ENCODE measurements around the gene TTLL10. TPM values are rescaled to one million over a fixed set of nuclear protein-coding genes. Genes with fewer than 3 reads are reported as not detected.

The TTLL10 gene
- total RNA-seq, 1 donor from 2014 or later = 0.89 TPM

GRCh38 chr1:1232208-1232795, 58.6 kb downstream of the TTLL10 start, which contains the start of gene B3GALT6:
Gene B3GALT6 (plus strand): TSS chr1:1232237. CDS start chr1:1232279, 42 bp downstream.
- intact Hi-C loops (cut with micrococcal nuclease) = loop anchor here (1.0 to 2.0 kb wide), 3 partner anchors 18 to 116 kb away; partner anchors contain the start of genes C1orf159 and UBE2J2

GRCh38 chr1:1232796-1233566, 59.3 kb downstream of the TTLL10 start:
- intact Hi-C loops (cut with micrococcal nuclease) = loop anchor here (1.0 to 2.0 kb wide), 3 partner anchors 18 to 117 kb away; partner anchors contain the start of genes C1orf159 and UBE2J2

DNA sequence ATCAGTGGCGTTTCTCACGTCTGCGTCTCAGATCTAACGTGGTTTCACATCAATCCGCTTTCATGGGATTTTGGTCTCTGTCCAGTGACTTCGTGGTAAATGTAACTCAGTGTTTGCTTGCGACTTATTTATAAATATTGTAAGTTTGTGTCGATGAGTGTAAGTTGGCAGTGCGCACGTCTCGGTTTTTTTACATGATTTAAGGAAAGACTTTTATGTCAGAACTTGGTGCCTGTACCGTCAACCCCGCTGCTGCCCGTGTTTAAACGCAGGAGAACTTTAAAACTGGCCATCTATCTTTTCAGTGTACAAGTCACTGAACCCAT, 59.9 kb downstream of the TTLL10 start:
- intact Hi-C loops (cut with micrococcal nuclease) = loop anchor here (2.0 kb wide), 1 partner anchor 17 kb away; no protein-coding TSS in a partner anchor

DNA sequence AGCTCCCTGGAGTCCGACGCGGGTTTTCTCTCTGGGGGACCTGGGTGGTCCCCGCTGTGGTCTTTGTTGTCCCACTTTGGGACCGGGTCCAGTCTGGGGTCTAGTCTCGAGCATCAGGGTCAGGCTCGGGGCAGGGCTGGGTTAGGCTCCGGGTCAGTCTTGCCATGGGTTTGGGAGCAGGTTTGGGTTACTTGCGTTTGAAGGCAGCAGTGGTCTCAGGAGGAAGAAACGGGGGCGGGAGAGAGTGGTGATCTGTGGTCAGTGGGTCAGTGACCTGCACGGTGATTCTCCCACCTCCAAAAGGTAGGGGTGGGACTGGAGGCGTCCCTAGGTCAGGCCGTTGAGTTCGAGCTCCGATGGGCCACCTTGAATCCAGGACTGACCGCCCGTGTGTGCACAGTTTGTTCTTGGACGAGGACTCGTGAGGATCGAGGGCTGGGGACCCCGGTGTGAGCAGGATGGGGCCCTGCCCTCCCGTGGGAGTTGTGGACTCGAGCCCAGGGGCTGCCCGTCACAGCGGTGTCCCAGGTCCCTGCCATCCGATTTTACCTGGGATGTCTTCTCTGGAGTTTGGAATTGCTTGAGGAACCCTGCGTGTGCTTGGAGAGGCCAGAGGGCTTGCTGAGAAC, 60.6 kb downstream of the TTLL10 start:
- intact Hi-C loops (cut with micrococcal nuclease) = no loop called here

DNA sequence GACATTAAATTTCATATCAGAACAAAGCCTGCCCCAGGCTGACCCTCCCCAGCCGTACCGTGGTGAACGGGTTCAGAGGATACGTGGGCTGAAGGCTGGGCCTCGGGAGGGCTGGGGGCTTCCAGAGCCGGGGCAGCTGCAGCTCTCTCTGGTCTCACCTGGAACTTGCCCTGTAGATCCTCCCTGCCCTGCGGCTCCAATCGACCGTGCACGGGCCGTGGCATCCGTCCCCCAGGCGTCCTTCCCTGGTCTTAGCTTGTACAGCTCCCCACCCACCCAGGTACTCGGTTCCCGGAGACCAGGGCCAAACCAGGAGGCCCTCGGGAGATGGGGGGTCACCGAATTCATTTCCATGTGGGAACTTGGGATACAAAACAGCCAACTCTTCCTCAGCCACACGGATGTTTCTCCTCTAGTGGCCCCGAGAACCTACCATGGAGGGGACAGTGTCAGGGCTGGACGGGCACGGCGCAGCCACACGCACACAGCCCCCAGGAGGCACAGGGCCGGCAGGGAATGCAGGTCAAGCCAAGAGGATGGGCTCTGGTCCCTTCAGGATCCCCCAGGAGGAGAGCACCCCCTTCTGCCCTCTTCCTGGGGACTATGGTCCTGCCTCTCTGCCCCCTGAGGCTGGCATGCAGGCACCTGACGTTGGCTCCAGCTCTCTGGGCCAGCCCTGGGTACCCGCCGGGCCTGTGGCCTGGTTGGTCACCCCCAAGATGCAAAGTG, 61.5 kb downstream of the TTLL10 start:
- intact Hi-C loops (cut with micrococcal nuclease) = no loop called here

DNA sequence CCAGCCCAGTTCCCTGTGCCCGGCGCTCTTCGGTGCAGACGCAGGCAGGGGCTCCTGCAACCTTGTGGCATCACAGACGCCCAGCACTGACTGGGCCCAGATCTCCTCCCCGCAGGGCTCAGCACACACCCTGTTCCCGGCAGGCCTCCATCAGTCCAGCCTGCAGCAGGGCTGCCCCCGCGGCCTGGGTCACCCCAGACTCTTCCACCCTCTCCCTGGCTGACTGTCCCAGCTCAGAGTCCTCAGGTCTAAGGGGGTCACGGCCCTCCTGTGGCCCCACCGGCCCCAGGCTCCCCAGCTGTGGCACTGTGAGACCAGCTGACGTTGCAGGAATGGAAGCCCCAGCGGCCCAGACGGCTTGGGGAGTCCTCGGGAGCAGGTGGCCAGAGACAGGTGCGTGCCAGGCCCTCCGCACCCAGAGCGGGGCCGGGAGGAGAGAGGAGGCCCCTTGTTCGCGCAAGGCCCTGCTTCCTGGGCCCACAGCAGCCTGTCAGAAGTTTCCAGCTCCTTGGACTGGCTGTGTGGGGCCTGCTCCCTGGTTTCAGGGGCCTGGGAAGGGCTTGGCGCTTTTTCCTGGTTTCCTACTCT, 62.6 kb downstream of the TTLL10 start:
- intact Hi-C loops (cut with micrococcal nuclease) = no loop called here

DNA sequence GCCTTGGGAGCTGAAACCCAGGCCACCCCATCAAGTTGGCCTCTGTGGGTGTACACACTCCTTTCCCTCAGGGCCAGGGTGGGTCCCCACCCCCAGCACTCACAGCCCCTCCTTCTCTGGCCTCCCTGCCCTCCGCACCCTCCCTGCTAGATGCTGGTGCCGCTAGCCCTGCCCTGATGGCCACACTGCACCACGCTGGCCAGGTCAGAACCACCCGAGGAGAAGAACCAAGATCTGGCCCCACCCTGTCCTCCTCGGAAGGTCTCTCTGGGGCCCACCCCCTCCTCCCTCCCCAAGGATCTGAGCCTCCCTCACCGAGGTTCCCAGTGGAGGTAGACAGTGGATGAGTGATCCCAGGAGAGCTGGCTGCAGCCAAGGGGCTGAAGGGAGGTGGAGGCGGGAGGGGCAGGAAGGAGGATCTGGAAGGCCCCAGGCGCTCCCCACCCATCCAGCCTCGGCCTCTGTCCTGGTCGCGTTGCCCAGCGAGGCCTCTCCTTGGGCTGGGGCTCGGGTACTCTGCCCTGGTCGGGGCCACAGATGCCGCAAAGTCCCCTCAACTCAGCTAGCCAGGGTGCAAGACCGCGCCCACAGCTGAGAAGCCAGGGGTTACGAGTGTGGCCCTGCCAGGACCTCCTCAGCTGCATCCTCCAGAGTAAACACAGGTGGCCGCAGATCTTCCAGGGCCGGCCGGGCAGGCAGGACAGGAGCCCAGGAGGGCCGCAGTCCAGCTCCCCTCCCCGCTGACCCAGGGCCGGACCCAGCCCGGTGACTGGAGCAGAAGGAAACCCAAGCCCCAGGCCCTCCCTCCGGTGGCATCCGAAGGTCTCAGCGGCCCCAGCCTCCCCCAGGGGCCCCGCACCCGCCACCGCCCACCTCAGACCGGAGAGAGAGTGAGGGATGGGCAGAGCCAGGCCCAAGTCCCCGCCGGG, 63.5 kb downstream of the TTLL10 start:
- intact Hi-C loops (cut with micrococcal nuclease) = no loop called here

GRCh38 chr1:1237874-1238701, 64.4 kb downstream of the TTLL10 start:
- intact Hi-C loops (cut with micrococcal nuclease) = no loop called here

DNA sequence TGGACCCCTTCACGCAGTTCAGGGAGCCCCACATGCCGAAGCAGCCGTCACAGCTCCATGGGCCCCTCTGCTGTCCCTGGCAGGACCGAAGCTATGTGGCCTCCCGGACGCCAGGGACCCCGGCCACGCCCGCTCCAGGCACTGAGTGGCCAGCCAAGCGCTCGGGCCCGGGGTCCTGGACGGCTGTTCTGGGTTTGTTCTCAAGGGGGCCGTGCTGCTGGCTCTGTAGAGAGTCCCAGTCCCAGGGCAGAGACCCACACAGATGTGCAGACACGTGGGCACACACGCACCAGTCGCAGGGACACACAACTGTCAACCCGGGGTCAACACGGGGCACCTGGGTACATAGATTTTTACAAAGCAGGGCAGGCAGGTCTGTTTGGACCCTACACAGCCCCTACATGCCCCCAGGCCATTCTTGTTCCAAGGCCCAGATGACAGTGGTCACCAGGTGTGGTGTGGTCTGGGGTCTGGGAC, 65.1 kb downstream of the TTLL10 start:
- intact Hi-C loops (cut with micrococcal nuclease) = no loop called here

GRCh38 chr1:1239227-1239613, 65.5 kb downstream of the TTLL10 start:
- intact Hi-C loops (cut with micrococcal nuclease) = no loop called here

GRCh38 chr1:1239614-1240347, 66.1 kb downstream of the TTLL10 start:
- intact Hi-C loops (cut with micrococcal nuclease) = no loop called here

DNA sequence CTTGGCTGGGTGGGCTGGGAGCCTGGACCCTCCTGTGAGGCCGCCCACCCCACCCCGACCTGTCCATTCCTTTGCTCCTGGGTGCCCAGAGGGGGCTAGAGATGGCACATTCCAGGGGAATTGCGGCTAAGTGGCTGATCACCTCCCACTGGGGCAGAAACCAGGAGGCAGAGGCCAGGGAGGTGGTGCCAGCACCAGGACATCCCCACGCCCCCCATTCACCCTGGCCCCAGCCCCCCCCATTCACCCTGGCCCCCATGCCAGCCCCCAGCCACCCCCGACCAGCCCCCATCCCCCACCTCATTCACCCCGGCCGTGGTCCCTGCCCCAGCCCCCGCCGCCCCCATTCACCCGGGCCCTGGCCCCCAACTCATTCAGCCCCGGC, 66.7 kb downstream of the TTLL10 start:
- intact Hi-C loops (cut with micrococcal nuclease) = no loop called here

GRCh38 chr1:1240822-1241587, 67.3 kb downstream of the TTLL10 start:
- intact Hi-C loops (cut with micrococcal nuclease) = no loop called here

GRCh38 chr1:1241588-1242219, 68.0 kb downstream of the TTLL10 start:
- intact Hi-C loops (cut with micrococcal nuclease) = no loop called here

DNA sequence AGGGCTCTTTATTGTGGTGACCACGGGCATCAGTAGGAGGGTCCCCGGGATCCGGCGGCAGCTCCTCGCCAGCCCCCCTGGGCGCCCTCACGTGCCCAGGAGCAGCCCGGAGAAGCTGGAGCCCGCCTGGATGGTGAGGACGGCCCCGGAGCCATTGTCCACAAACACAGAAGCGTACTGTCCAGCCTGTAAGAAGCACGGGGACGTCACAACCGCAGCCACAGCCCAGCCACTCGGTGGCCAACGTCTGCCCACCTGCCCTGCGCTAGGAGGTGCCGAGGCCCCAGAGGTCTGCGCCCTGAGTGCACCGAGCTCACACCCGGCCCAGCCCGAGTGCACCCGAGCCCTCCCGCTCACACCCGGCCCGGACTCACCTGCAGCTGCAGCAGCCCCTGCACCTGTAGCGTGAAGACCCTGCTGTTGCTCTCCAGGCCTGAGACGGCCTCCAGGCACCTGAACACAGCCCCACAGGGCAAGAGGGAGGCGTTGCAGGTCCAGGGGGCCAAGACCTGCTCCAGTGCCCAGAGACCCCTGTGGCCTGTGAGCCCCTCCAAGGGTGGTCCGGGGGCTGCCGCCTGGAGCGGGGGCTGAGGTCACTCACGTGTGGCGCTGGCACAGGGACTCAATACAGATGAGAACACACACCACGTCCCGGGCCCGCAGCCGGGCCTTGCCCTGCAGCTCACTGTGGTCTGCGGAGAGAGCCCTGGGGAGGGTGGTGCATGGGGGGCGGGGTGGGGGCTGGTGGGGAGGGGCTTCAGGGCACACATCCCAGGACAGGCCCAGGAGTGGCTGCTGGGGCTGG, 69.0 kb downstream of the TTLL10 start:
- intact Hi-C loops (cut with micrococcal nuclease) = no loop called here

- intact Hi-C loops (cut with micrococcal nuclease) = no loop called here
Observed at GRCh38 chr1:1243266-1243660, 69.6 kb downstream of the TTLL10 start.

All from T-helper 2 cell treated with Interferon-gamma antibody and Interleukin-4, amounts not matched to agents 100 ng/mL and 5 ng/mL, for 36 hours (primary cell).